Activated naive CD8-positive, alpha-beta T cell treated with anti-CD3 and anti-CD28 coated beads, Interleukin-2, amount 10 ng/mL, durations not matched to agents 7 days and 5 days (primary cell): Measurements from ENCODE around the gene UFSP2. TPM values are rescaled to one million over a fixed set of nuclear protein-coding genes. Genes with fewer than 3 reads are reported as not detected.
A peak's percentile ranks its signal among the peaks of the same experiment; 100 is the strongest.

Experiments
- ATAC-seq: fragments of 150-1000 bp; cut with Tn5 transposase; one replicate; pipeline ENCODE4 v1.10.0; 2021; ENCODE audit warnings: low read depth, moderate library complexity
- POLR2A ChIA-PET: fragments of 350-600 bp; sonication (Branson Sonifier 250); formaldehyde crosslinking; loops from one replicate; lab custom pipeline; 2021; ENCODE audit warnings: antibody characterized with exemption; lab: Charles Lee
- DNase-seq: peaks from one replicate; pipeline ENCODE4 v3.0.0; 2021
- H3K27ac Mint-ChIP-seq: one replicate; pipeline ENCODE4 v1.8.0; 2022; ENCODE audit warnings: mild to moderate bottlenecking, mixed read lengths
- H3K27me3 Mint-ChIP-seq: one replicate; pipeline ENCODE4 v1.8.0; 2022; ENCODE audit warnings: mild to moderate bottlenecking, moderate library complexity, mixed read lengths
- H3K36me3 Mint-ChIP-seq: one replicate; pipeline ENCODE4 v1.8.0; 2021; ENCODE audit warnings: mild to moderate bottlenecking, mixed read lengths
- H3K4me1 Mint-ChIP-seq: one replicate; pipeline ENCODE4 v1.8.0; 2021; ENCODE audit warnings: mixed read lengths
- H3K4me3 Mint-ChIP-seq: one replicate; pipeline ENCODE4 v1.8.0; 2022; ENCODE audit warnings: mild to moderate bottlenecking, moderate library complexity, mixed read lengths
- H3K9me3 Mint-ChIP-seq: one replicate; pipeline ENCODE4 v1.8.0; 2021; ENCODE audit warnings: mixed read lengths
- total RNA-seq, 2 experiments: library from RNA; stranded (reverse); gene quantifications; one replicate each; pipeline ENCODE4 v1.2.3, GENCODE V29; 2021

Gene UFSP2, protein sequence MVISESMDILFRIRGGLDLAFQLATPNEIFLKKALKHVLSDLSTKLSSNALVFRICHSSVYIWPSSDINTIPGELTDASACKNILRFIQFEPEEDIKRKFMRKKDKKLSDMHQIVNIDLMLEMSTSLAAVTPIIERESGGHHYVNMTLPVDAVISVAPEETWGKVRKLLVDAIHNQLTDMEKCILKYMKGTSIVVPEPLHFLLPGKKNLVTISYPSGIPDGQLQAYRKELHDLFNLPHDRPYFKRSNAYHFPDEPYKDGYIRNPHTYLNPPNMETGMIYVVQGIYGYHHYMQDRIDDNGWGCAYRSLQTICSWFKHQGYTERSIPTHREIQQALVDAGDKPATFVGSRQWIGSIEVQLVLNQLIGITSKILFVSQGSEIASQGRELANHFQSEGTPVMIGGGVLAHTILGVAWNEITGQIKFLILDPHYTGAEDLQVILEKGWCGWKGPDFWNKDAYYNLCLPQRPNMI
- 10 to 100 TPM; 19.8 to 24.1 TPM for total RNA-seq

GRCh38 chr4:185425647-185426352 lies at the start of gene UFSP2:
Gene UFSP2 (minus strand): TSS chr4:185425964. CDS start chr4:185425868, 96 bp downstream.
- H3K4me3 Mint-ChIP-seq: peak within 1 kb of the TSS; percentile 86
- peak within 1 kb of the TSS; percentile 86 for H3K27ac Mint-ChIP-seq
- DNase-seq (peak; percentile 93), ATAC-seq (peak; percentile 91)
- POLR2A ChIA-PET: interaction anchor here (1.1 to 2.7 kb wide), 3 partner anchors 9 to 30 kb away, joined by 3 to 27 read pairs (median 6); partner anchors contain the start of genes ANKRD37 and LRP2BP
- peaks cover 12% of the 10 kb centered on the region for H3K36me3 Mint-ChIP-seq
- H3K9me3 Mint-ChIP-seq: no peaks in the 10 kb centered on the region
- H3K27me3 Mint-ChIP-seq: peaks cover 7% of the 10 kb centered on the region
- H3K4me1 Mint-ChIP-seq: peaks cover 18% of the 10 kb centered on the region

GRCh38 chr4:185473247-185473646 lies 47.5 kb upstream of the UFSP2 start:
- no peaks in the 10 kb centered on the region for H3K9me3 Mint-ChIP-seq
- H3K36me3 Mint-ChIP-seq: no peaks in the 10 kb centered on the region
- POLR2A ChIA-PET: no interaction called here
- peaks cover 7% of the 10 kb centered on the region for H3K4me1 Mint-ChIP-seq
- no peak overlapping the region for H3K27ac Mint-ChIP-seq
- DNase-seq: no peak
- peaks cover 53% of the 10 kb centered on the region for H3K27me3 Mint-ChIP-seq
- H3K4me3 Mint-ChIP-seq: no peak overlapping the region
- ATAC-seq: no peak

DNA sequence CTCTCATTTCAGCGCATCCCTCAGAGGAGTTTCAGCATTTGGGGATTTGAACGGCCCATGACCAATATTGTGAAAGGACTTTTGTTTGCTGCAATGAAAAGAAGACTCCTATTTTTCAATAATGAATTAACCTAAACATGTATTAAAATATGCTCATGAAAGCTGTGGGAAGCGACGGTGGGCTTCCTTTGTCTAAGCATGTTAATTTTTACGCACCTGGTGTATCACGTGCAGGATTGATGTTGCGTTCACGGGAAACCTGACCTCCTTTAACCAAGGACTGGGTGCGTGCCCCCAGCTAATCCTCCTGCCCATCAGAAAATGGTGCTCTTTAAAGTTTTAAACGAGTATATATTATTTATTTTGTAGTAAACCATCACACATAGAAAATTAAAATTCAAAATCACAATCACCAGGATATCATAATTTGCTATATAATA lies 46.4 kb upstream of the UFSP2 start:
- no peak for DNase-seq
- no peak for ATAC-seq
- Mint-ChIP-seq H3K4me1 (peaks cover 7% of the 10 kb centered on the region), H3K9me3 (no peaks in the 10 kb centered on the region), H3K36me3 (no peaks in the 10 kb centered on the region), H3K27ac (peak overlapping the region; percentile 69), H3K4me3 (peak overlapping the region; percentile 95), H3K27me3 (peaks cover 53% of the 10 kb centered on the region)
- POLR2A ChIA-PET: no interaction called here

DNA sequence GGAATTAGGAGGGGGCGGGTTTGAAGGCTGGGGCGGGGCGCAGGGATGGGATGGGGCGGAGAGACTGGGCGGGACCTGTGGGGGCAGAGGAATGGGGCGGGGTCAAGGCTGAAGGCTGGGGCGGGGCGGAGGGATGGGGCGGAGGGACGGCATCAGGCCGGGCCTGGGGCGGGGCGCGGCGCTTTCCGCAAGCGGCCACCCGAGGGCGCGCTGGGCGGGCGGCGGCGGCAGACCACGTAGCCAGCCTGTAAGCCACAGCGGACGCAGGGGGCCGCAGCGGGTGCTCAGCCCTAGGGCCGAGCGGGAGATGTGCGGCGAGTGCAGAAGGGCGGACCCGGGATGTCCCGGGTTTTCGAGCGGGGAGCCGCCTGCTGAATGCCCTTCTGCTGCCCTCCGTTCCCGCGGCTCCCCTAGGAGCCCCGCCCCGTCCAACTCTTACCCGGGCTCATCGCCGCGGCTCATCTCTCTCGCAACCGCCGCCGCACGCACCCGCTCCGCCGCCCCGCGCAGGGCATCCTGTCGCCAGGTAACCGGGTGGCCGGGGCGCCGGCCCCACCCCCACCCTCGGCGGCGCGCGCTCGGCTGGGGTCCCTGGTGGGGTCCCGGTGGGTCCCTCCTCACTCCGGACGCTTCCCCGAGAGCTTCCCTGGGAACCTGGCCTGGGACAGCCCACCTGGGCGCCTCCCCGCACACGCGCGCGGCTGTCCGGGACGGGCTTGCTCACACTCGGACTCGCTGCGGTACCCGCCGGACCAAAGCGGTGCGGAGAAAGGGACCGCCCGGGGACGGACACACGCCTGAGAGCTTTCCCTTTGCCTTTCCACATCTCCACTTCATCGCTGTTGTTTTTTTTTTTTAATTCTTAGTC lies 45.7 kb upstream of the UFSP2 start, which contains the start of gene CCDC110:
TSS of gene CCDC110 (minus strand) at position 499 of the 868 bp plus-strand sequence. CDS start at position 449, 50 bp downstream.
- Mint-ChIP-seq H3K27me3 (peaks cover 56% of the 10 kb centered on the region), H3K27ac (peak within 1 kb of the TSS; percentile 69)
- POLR2A ChIA-PET: no interaction called here

DNA sequence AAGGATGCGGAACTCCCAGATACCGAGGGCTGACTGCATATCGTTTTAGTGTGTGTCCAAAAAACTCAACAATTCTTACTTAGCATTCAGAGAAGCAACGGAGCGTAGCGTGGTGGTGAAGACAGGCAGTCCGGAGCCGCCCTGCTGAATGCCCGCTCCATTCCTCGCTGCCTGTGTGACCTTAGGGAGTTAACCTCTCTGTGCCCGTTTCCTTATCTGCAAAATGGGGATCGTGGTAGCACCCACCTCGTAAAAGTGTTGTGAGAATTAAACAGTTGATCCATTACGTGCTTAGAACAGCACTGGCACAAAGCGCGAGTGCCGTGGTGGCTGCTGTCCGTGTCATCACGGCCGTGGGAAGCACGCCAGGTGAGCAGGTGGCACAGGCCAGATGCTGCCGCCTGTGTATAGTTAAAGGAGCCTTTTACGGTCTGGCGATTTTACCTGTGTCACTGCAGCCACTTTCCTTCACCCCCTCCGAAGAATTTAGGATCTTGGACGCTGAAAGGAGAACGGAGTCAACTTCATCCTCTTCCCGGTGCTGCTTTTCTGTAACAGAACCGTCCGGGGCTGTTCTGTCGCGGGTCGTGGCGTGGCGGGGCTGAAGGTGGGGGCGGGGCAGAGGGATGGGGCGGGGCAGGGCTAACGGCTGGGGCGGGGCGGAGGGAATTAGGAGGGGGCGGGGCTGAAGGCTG lies 44.9 kb upstream of the UFSP2 start:
- peak overlapping the region; percentile 85 for H3K4me3 Mint-ChIP-seq
- H3K27me3 Mint-ChIP-seq: peaks cover 62% of the 10 kb centered on the region
- no peaks in the 10 kb centered on the region for H3K36me3 Mint-ChIP-seq
- POLR2A ChIA-PET: no interaction called here
- ATAC-seq (peak; percentile 23), DNase-seq (peak; percentile 57)
- no peak overlapping the region for H3K27ac Mint-ChIP-seq
- H3K4me1 Mint-ChIP-seq: peaks cover 7% of the 10 kb centered on the region
- no peaks in the 10 kb centered on the region for H3K9me3 Mint-ChIP-seq

More for the DNA sequence above, 45.7 kb upstream of the UFSP2 start, which contains the start of gene CCDC110:
- peak within 1 kb of the TSS; percentile 95 for H3K4me3 Mint-ChIP-seq
- no peaks in the 10 kb centered on the region for H3K9me3 Mint-ChIP-seq
- DNase-seq (peak; percentile 92), ATAC-seq (peak; percentile 87)
- H3K36me3 Mint-ChIP-seq: no peaks in the 10 kb centered on the region
- peaks cover 7% of the 10 kb centered on the region for H3K4me1 Mint-ChIP-seq

GRCh38 chr4:185469580-185470154 lies 43.9 kb upstream of the UFSP2 start:
- ATAC-seq (no peak), DNase-seq (no peak)
- no peaks in the 10 kb centered on the region for H3K9me3 Mint-ChIP-seq
- H3K27me3 Mint-ChIP-seq: peaks cover 65% of the 10 kb centered on the region
- no peaks in the 10 kb centered on the region for H3K36me3 Mint-ChIP-seq
- H3K4me1 Mint-ChIP-seq: peaks cover 7% of the 10 kb centered on the region
- POLR2A ChIA-PET: no interaction called here
- H3K4me3 Mint-ChIP-seq: no peak overlapping the region
- H3K27ac Mint-ChIP-seq: no peak overlapping the region

DNA sequence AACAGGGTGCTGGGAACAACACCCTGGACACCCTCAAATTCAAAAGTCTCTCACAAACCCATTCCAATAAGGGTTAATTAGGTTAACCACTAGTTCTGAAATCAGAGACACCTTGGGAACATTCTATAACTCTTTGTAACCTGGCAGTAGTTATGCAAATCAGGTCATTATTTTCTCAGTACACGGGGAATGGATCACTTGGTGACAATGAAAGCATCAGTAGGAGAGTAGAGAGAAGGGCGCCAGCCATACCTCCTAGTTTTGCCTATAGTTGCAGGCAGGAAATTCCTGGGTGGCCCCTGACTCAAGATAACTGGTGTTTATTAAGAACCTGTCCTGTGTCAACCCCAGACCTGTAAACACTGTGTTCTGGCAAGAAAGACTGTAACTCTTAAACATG lies 43.2 kb upstream of the UFSP2 start:
- H3K9me3 Mint-ChIP-seq: no peaks in the 10 kb centered on the region
- no peak for ATAC-seq
- H3K27ac Mint-ChIP-seq: no peak overlapping the region
- no peak for DNase-seq
- POLR2A ChIA-PET: no interaction called here
- H3K4me1 Mint-ChIP-seq: peaks cover 7% of the 10 kb centered on the region
- no peak overlapping the region for H3K4me3 Mint-ChIP-seq
- no peaks in the 10 kb centered on the region for H3K36me3 Mint-ChIP-seq
- H3K27me3 Mint-ChIP-seq: peaks cover 64% of the 10 kb centered on the region

DNA sequence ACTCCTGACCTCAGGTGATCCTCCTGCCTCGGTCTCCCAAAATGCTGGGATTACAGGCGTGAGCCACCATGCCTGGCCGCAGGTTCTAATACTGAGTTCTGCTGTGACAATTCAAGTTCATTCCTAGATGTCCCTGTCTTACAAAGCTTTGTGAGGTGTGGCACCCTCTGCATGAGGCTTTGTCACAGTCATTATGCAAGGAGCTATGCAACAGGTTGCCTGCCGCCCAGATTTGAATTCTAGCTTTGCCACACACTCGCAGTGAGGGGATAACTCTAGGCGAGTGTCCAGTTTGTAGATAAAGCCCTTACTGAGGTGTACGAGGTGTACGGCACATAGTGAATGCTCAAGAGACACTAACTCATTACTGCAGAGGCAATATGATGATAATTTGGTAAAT lies 42.2 kb upstream of the UFSP2 start:
- no peak for ATAC-seq
- no peaks in the 10 kb centered on the region for H3K9me3 Mint-ChIP-seq
- no peak overlapping the region for H3K4me3 Mint-ChIP-seq

DNA sequence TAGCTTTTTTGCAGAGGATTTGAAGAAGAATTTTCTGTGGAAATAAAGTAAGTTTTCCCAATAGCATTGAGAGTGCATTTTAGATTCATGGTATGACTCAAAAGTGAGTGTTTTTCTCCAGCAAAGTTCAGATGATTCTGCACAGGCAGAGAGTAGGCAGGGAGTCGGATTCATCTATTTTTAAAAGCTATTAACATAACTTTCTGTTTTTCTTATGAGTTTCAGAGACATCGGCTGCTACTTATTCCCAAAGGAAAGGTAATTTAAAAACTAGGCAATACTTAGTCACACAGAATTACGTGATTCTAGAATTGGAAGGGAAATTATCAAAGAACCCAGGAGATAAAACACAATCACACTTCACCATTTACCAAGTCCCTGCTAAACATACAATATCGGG lies 41.3 kb upstream of the UFSP2 start:
- ATAC-seq (no peak), DNase-seq (no peak)
- POLR2A ChIA-PET: no interaction called here
- Mint-ChIP-seq H3K27ac (no peak overlapping the region), H3K4me3 (no peak overlapping the region), H3K27me3 (peaks cover 53% of the 10 kb centered on the region), H3K9me3 (no peaks in the 10 kb centered on the region), H3K4me1 (peaks cover 7% of the 10 kb centered on the region), H3K36me3 (no peaks in the 10 kb centered on the region)

More for the DNA sequence above, 42.2 kb upstream of the UFSP2 start:
- no peak overlapping the region for H3K27ac Mint-ChIP-seq
- H3K27me3 Mint-ChIP-seq: peaks cover 59% of the 10 kb centered on the region
- peaks cover 7% of the 10 kb centered on the region for H3K4me1 Mint-ChIP-seq
- POLR2A ChIA-PET: no interaction called here
- H3K36me3 Mint-ChIP-seq: no peaks in the 10 kb centered on the region
- no peak for DNase-seq

DNA sequence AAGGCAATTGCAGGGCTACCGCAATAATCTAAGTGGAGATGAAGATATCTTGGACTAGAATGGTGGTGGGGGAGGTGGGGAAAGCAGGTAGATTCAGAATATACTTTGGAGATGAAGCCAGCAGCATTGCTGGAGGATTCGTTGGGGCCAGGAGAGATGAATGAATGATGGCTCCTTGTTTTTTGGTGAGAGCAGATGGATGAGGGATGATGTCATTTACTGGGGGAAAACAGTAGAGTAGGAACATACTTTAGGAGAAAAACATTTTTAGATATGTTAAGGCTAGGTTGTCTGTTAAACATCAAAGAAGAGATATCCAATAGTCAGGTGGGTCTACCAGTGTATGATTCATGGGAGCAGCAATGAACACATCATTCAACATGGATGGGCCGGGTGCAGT lies 39.9 kb upstream of the UFSP2 start:
- peaks cover 50% of the 10 kb centered on the region for H3K27me3 Mint-ChIP-seq
- no peak for ATAC-seq
- DNase-seq: no peak

DNA sequence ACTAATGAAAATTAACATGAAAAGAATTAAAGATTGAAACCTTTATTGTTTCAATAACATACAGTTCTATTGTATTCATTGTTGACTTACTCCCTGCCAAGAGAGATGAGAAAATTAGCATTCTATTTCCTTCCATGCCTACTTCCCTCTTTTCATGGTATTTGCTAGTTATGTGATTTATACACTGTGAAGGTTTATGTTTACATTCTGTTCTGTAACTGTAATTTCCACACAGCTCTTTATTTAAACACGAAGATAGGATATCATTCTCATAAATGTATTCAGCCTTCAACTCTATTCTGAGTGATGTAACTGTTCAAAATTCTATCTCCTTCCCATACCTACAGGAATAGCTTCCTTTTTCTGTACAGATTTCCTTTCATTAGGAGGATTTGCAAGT lies 39.1 kb upstream of the UFSP2 start:
- Mint-ChIP-seq H3K27ac (no peak overlapping the region), H3K9me3 (no peaks in the 10 kb centered on the region), H3K4me1 (no peaks in the 10 kb centered on the region), H3K27me3 (peaks cover 44% of the 10 kb centered on the region), H3K4me3 (no peak overlapping the region), H3K36me3 (no peaks in the 10 kb centered on the region)
- no peak for ATAC-seq
- POLR2A ChIA-PET: no interaction called here
- no peak for DNase-seq

More for the DNA sequence above, 39.9 kb upstream of the UFSP2 start:
- H3K36me3 Mint-ChIP-seq: no peaks in the 10 kb centered on the region
- H3K27ac Mint-ChIP-seq: no peak overlapping the region
- H3K4me3 Mint-ChIP-seq: no peak overlapping the region
- H3K4me1 Mint-ChIP-seq: peaks cover 4% of the 10 kb centered on the region
- H3K9me3 Mint-ChIP-seq: no peaks in the 10 kb centered on the region
- POLR2A ChIA-PET: no interaction called here

- Mint-ChIP-seq H3K4me3 (no peak overlapping the region), H3K27me3 (peaks cover 37% of the 10 kb centered on the region), H3K9me3 (no peaks in the 10 kb centered on the region), H3K27ac (no peak overlapping the region), H3K4me1 (no peaks in the 10 kb centered on the region), H3K36me3 (no peaks in the 10 kb centered on the region)
- DNase-seq (no peak), ATAC-seq (no peak)
- POLR2A ChIA-PET: no interaction called here
These were observed 38.4 kb upstream of the UFSP2 start for GRCh38 chr4:185464183-185464582.
